Gastrocnemius medialis (tissue), 4 donors: Measurements from ENCODE around the gene ZNF620. TPM values are rescaled to one million over a fixed set of nuclear protein-coding genes. Genes with fewer than 3 reads are reported as not detected.

Experiments
- ATAC-seq, 2 donors: fragments of 150-250 bp; one replicate each; pipeline ENCODE4 v1.9.1; 2016
- DNase-seq, 2 donors: peaks; one replicate each; pipeline ENCODE4 v3.0.0-alpha.2; 2019
- H3K27ac ChIP-seq, 4 donors: fragments of 200-600 bp; sonication (generic); 1 replicate in 1 of 4; 2 replicates in 3 of 4; pipeline ENCODE4 v1.5.1; 2016 to 2018; ENCODE audit warnings: mild to moderate bottlenecking in 2 of 4, moderate library complexity in 1 of 4
- H3K27me3 ChIP-seq, 3 donors: fragments of 200-600 bp; sonication (generic) in 2 of 3; 1 replicate in 1 of 3; 2 replicates in 2 of 3; pipeline versions ENCODE4 v1.5.1 to v1.6.0; 2016 to 2019; ENCODE audit warnings: mild to moderate bottlenecking in 1 of 3, moderate library complexity in 1 of 3
- H3K36me3 ChIP-seq, 2 donors: fragments of 200-600 bp; sonication (generic) in 1 of 2; one replicate each; pipeline ENCODE4 v1.5.1; 2017 to 2018
- H3K4me1 ChIP-seq, 2 donors: fragments of 200-600 bp; sonication (generic) in 1 of 2; one replicate each; pipeline ENCODE4 v1.5.1; 2016 to 2017; ENCODE audit warnings: mild to moderate bottlenecking in 2 of 2
- H3K4me3 ChIP-seq, 4 donors: fragments of 200-600 bp; sonication (generic) in 3 of 4; 1 replicate in 1 of 4; 2 replicates in 3 of 4; pipeline ENCODE4 v1.5.1; 2016 to 2019; ENCODE audit warnings: mild to moderate bottlenecking in 2 of 4
- H3K9me3 ChIP-seq, 3 donors: fragments of 200-600 bp; sonication (generic) in 2 of 3; 1 replicate in 1 of 3; 2 replicates in 2 of 3; pipeline ENCODE4 v1.5.1; 2016 to 2019
- POLR2A ChIP-seq, 2 donors: fragments of 450-650 bp; IDR thresholded peaks; one replicate each; pipeline ENCODE4 v1.6.1; 2017; ENCODE audit warnings: antibody characterized with exemption in 2 of 2, mild to moderate bottlenecking in 2 of 2, moderate library complexity in 2 of 2
- in situ Hi-C, 4 donors: fragments of 200-750 bp; cut with MboI; loops; one replicate each; pipeline versions ENCODE4 v1.15.0 to v1.8.0; 2017; ENCODE audit warnings: low sequenced_read_pairs in 4 of 4
- intact Hi-C: fragments of 100-400 bp; cut with DNase I; formaldehyde crosslinking; loops from one replicate; pipeline ENCODE4 v1.15.1; 2023; ENCODE audit warnings: low total_unique reads
- total RNA-seq, 4 donors: library from RNA; depleted of rRNA; stranded (reverse); fragments of >200 nt; gene quantifications; one replicate each; pipeline versions ENCODE4 v1.1.0 to v1.2.3, GENCODE V29; 2016
- TF ChIP-seq, protein P1 (sequence below), 5 experiments: fragments of 450-650 bp in 3 of 5; fragments of 200-600 bp in 2 of 5; sonication (generic) in 2 of 5; IDR thresholded peaks in 4 of 5; conservative IDR thresholded peaks in 1 of 5; 1 replicate in 4 of 5; 2 replicates in 1 of 5; pipeline ENCODE4 v1.5.1; 2016 to 2019; ENCODE audit warnings: antibody characterized with exemption in 5 of 5, mild to moderate bottlenecking in 3 of 5, moderate library complexity in 3 of 5

Gene ZNF620
- total RNA-seq, 4 donors from 2014 or later = 0.33 to 4.2 (median 1.9) TPM

DNA sequence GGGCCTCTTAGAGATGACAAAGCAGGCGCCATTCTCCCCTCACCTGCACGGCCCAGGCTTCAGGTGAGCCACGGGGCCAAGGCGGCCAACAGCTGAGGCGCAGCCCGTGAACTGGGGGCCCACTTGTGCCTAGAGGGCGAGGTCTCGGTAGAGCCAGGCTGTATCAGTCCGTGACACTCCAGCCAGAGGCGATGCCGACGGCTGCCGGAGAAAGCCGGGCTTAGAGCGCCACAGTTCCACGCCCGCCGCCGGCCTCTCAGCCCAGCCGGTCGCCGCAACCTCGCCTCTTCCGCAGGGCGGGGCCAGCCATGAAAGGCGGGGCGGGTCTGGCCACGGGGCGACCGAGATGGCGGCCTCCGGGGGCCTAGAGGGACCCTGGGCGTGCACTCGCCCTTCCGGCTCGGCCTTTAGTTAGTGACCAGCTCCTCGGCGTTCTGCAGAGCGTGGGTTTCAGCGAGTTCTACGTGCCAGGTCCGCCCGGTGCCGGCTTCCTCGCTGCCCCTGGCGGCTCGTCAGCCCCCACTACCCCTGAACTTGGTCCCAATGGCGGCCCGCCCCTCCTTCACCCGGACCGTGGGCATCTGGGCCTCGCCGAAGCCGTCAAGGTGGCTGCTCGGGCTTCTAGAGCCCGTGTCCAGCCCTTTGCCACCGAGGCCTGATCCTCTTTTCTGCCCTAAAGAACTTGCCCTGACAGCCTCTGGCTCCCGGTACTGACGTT, 18.9 kb downstream of the ZNF620 start, which contains the start of gene ZNF621:
ZNF621 (plus strand) TSS at position 393 of the 718 bp plus-strand sequence. CDS start 881 bp downstream, outside the sequence.
- ATAC-seq (peak; percentile 95 to 96), DNase-seq (peak; percentile 78 to 87)
- Histone ChIP-seq H3K27ac (peak within 1 kb of the TSS; percentile 87 to 90 (median 88)), H3K4me3 (peak within 1 kb of the TSS; percentile 67 to 96 (median 70)), H3K36me3 (peaks cover 0 to 33% of the 10 kb centered on the region in 2 donors), H3K4me1 (peaks cover 12 to 13% of the 10 kb centered on the region in 2 donors), H3K27me3 (no peaks in the 10 kb centered on the region), H3K9me3 (no peaks in the 10 kb centered on the region)
- in situ Hi-C loops = loop anchor here in 2 of 4 donors (10.0 kb wide), 3 partner anchors 60 to 200 kb away; partner anchors contain the start of gene RPL14 (in 1 of the 2)
- TF ChIP-seq, protein P1, sequence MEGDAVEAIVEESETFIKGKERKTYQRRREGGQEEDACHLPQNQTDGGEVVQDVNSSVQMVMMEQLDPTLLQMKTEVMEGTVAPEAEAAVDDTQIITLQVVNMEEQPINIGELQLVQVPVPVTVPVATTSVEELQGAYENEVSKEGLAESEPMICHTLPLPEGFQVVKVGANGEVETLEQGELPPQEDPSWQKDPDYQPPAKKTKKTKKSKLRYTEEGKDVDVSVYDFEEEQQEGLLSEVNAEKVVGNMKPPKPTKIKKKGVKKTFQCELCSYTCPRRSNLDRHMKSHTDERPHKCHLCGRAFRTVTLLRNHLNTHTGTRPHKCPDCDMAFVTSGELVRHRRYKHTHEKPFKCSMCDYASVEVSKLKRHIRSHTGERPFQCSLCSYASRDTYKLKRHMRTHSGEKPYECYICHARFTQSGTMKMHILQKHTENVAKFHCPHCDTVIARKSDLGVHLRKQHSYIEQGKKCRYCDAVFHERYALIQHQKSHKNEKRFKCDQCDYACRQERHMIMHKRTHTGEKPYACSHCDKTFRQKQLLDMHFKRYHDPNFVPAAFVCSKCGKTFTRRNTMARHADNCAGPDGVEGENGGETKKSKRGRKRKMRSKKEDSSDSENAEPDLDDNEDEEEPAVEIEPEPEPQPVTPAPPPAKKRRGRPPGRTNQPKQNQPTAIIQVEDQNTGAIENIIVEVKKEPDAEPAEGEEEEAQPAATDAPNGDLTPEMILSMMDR (IDR thresholded peaks at IDR 0.05 in 4 of 5, conservative IDR thresholded peaks at IDR 0.05 in 1 of 5) = peak in 1 of 5 experiments; percentile 11
- TF ChIP-seq POLR2A (IDR thresholded peaks at IDR 0.05) = peak; percentile 79 to 90
- intact Hi-C loops = loop anchor here (1.0 to 5.0 kb wide), 7 partner anchors 18 to 698 kb away; partner anchors contain the start of genes EIF1B, RPL14, ZNF619 and ZNF620

GRCh38 chr3:40528426-40528825, 22.6 kb downstream of the ZNF620 start:
- DNase-seq (no peak), ATAC-seq (no peak)
- no peak overlapping the region for H3K27ac ChIP-seq
- H3K9me3 ChIP-seq = peaks cover 0 to 8% (median 0%) of the 10 kb centered on the region in 3 donors
- no peak overlapping the region for H3K4me3 ChIP-seq
- in situ Hi-C loops (loop anchor here in 2 of 4 donors (10.0 kb wide), 3 partner anchors 64 to 204 kb away; partner anchors contain the start of gene RPL14 (in 1 of the 2)), intact Hi-C loops (loop anchor here (5.0 kb wide), 1 partner anchor 694 kb away; no protein-coding TSS in a partner anchor)
- H3K36me3 ChIP-seq = peaks cover 3 to 70% of the 10 kb centered on the region in 2 donors
- peaks cover 12 to 13% of the 10 kb centered on the region in 2 donors for H3K4me1 ChIP-seq
- TF ChIP-seq, protein P1 (IDR thresholded peaks at IDR 0.05 in 4 of 5, conservative IDR thresholded peaks at IDR 0.05 in 1 of 5) = no peak
- no peak for TF ChIP-seq POLR2A (IDR thresholded peaks at IDR 0.05)
- no peaks in the 10 kb centered on the region for H3K27me3 ChIP-seq

GRCh38 chr3:40532252-40532651, 26.4 kb downstream of the ZNF620 start:
- no peaks in the 10 kb centered on the region for H3K4me1 ChIP-seq
- no peaks in the 10 kb centered on the region for H3K27me3 ChIP-seq
- no peak overlapping the region for H3K27ac ChIP-seq
- in situ Hi-C loops = no loop called here
- intact Hi-C loops = no loop called here
- ATAC-seq (no peak), DNase-seq (no peak)
- no peak for TF ChIP-seq POLR2A (IDR thresholded peaks at IDR 0.05)
- TF ChIP-seq, protein P1 (IDR thresholded peaks at IDR 0.05 in 4 of 5, conservative IDR thresholded peaks at IDR 0.05 in 1 of 5) = no peak
- H3K9me3 ChIP-seq = peaks cover 0 to 8% (median 0%) of the 10 kb centered on the region in 3 donors
- no peak overlapping the region for H3K4me3 ChIP-seq
- peaks cover 7 to 88% of the 10 kb centered on the region in 2 donors for H3K36me3 ChIP-seq

DNA sequence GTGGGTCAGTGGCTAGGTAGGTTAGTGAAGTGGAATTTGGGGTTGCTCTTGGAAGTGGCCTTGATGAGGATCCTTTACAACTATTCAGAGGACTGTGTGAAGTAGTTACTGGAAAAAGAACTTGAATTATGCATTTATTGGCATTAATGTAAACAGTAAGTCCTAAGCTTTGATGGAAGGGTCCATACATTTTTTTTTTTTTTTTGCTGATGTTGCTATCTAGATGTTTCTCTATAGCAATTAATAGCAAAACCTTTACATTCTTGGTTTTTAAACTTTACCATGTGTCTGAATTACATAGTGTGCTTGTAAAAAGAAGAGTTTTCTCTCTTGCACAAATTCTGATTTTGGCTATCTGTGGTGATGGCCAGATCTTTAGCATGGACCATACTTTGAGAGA, 28.4 kb downstream of the ZNF620 start:
- Histone ChIP-seq H3K27ac (no peak overlapping the region), H3K4me1 (no peaks in the 10 kb centered on the region), H3K9me3 (peaks cover 0 to 8% (median 0%) of the 10 kb centered on the region in 3 donors), H3K27me3 (no peaks in the 10 kb centered on the region), H3K36me3 (peaks cover 7 to 86% of the 10 kb centered on the region in 2 donors), H3K4me3 (no peak overlapping the region)
- DNase-seq = no peak
- intact Hi-C loops (no loop called here), in situ Hi-C loops (no loop called here)
- TF ChIP-seq POLR2A (IDR thresholded peaks at IDR 0.05) = no peak
- TF ChIP-seq, protein P1 (IDR thresholded peaks at IDR 0.05 in 4 of 5, conservative IDR thresholded peaks at IDR 0.05 in 1 of 5) = no peak
- ATAC-seq = no peak
